H1 (cell line): ENCODE results near the gene TIMP3. TPM values are rescaled to one million over a fixed set of nuclear protein-coding genes. Genes with fewer than 3 reads are reported as not detected.

Source experiments
- CBX8 ChIP-seq: fragments of 300-800, 300-1000 bp; sonication (generic); IDR thresholded peaks from 2 replicates; pipeline ENCODE4 v1.7.1; 2016; ENCODE audit warnings: low read depth, low read length, borderline replicate concordance
- CREB1 ChIP-seq: IDR thresholded peaks from 2 replicates; pipeline ENCODE4 v1.6.1; 2012; ENCODE audit warnings: inconsistent platforms
- PHF8 ChIP-seq: fragments of 200-600 bp; sonication (generic); conservative IDR thresholded peaks from 2 replicates; pipeline ENCODE4 v1.7.1; 2012; ENCODE audit warnings: low read depth, mild to moderate bottlenecking, inconsistent platforms, low read length, moderate library complexity
- RBBP5 ChIP-seq: IDR thresholded peaks from 2 replicates; pipeline ENCODE4 v1.7.1; 2012; ENCODE audit warnings: low read depth, mild to moderate bottlenecking, inconsistent platforms, low read length, moderate library complexity, borderline replicate concordance
- RFX5 ChIP-seq: IDR thresholded peaks from 2 replicates; pipeline ENCODE4 v1.6.1; 2011; ENCODE audit warnings: low read depth, low read length, improper control_type of control experiment, borderline replicate concordance
- SRF ChIP-seq: IDR thresholded peaks from 2 replicates; pipeline ENCODE4 v1.6.1; 2011; ENCODE audit warnings: mild to moderate bottlenecking, low read depth, low read length, moderate library complexity
- TCF12 ChIP-seq: IDR thresholded peaks from 2 replicates; pipeline ENCODE4 v1.6.1; 2011; ENCODE audit warnings: low read depth, mild to moderate bottlenecking, low read length
- polyA plus RNA-seq, 7 experiments: library from polyadenylated mRNA; depleted of rRNA in 3 of 7; stranded (reverse) in 5 of 7; unstranded in 2 of 7; fragments of >200 nt in 5 of 7; fragments of 200-250 nt in 2 of 7; gene quantifications; 1 replicate in 5 of 7; 2 replicates in 1 of 7; 4 replicates in 1 of 7; pipeline versions ENCODE4 v1.2.1 to v1.2.3, GENCODE V29; 2011 to 2013; ENCODE audit warnings: missing spikeins in 2 of 7, mixed read lengths in 2 of 7
- total RNA-seq: library from RNA; stranded (reverse); fragmentation: NEBNext Ultra II Directional; extraction: Animal tissue kit (Norgen Biotek cat#: 25700); gene quantifications from 2 replicates; pipeline ENCODE4 v1.2.1, GENCODE V29; 2021

Gene TIMP3
- total and polyA plus RNA-seq, 2 of the 8 experiments (the other 6 are each of a cell fraction or from before 2014, with no cell fraction given): 1.3 to 4.7 TPM

- TF ChIP-seq SRF (no peak), CREB1 (no peak), RFX5 (no peak), TCF12 (no peak), CBX8 (no peak), PHF8 (no peak), RBBP5 (no peak)
Measured at GRCh38 chr22:32820131-32821119, 18.9 kb downstream of the TIMP3 start (continued).
